ENCODE data around the gene CELSR1.

The CELSR1 gene

DNA sequence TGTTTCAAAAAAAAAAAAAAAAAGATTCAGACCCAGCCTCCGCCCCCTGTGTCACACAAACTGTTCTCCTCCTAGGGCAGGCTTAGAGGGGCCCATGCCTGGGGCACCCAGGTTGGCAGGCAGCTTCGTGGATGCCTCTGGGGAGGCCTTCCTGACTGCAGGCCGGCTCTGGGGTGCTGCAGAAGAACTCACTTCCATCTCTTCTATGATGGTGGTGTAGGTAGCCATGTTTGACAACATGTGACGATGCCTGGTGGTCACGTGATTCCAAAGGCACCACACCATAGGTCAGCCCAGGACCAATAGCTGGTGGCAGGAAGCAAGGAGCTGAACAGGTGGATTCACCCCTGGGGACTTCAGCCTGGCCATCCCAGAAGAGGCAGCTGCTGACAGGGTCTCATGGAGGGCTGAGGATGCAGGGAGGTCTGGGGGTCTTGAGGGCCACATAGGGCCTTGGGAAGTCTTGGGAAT, 24.1 kb upstream of the CELSR1 start:
- Histone ChIP-seq H3K9me3 (ENCODE audit: control insufficient read depth, low read length) (peaks cover 9% of the 10 kb centered on the region), H3K4me3 (ENCODE audit: low read length) (no peak overlapping the region), H3K36me3 (ENCODE audit: control insufficient read depth, insufficient read depth, low read length, severe bottlenecking) (no peaks in the 10 kb centered on the region), H3K27me3 (replicated peaks; ENCODE audit: control insufficient read depth, insufficient read depth, low read length) (peaks cover 6% of the 10 kb centered on the region), H3K4me1 (ENCODE audit: control insufficient read depth, insufficient read depth, low read length) (peaks cover 9% of the 10 kb centered on the region), H3K9ac (ENCODE audit: low read length) (no peak overlapping the region)
- no peak for DNase-seq (ENCODE audit: low read depth)

DNA sequence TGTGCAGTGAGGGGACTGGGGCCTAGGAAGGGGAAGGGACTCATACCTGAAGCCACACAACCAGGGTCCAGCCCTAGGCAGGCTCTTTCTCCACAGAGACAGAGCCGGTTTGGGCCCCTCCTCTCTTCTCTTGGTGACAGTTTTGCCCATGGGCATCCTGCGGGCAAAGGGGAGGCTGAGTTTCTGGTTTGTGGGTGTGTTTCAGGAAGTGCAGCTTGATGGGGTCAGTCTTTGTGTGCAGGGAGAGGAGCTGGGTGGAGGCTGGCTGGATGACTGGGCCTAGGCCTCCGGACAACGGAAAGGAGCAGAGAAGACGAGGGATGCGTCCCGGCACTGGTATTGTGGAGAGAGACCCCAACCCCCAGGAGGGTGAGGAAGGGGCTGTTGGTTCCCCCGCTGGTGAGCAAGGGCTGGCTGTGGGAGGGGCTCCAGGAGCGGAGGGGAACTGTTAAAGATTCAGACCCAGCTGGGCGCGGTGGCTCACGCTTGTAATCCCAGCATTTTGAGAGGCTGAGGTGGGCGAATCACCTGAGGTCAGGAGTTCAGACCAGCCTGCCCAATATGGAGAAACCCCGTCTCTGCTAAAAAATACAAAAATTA, 23.4 kb upstream of the CELSR1 start:
- peaks cover 6% of the 10 kb centered on the region for H3K27me3 ChIP-seq (replicated peaks; ENCODE audit: control insufficient read depth, insufficient read depth, low read length)

DNA sequence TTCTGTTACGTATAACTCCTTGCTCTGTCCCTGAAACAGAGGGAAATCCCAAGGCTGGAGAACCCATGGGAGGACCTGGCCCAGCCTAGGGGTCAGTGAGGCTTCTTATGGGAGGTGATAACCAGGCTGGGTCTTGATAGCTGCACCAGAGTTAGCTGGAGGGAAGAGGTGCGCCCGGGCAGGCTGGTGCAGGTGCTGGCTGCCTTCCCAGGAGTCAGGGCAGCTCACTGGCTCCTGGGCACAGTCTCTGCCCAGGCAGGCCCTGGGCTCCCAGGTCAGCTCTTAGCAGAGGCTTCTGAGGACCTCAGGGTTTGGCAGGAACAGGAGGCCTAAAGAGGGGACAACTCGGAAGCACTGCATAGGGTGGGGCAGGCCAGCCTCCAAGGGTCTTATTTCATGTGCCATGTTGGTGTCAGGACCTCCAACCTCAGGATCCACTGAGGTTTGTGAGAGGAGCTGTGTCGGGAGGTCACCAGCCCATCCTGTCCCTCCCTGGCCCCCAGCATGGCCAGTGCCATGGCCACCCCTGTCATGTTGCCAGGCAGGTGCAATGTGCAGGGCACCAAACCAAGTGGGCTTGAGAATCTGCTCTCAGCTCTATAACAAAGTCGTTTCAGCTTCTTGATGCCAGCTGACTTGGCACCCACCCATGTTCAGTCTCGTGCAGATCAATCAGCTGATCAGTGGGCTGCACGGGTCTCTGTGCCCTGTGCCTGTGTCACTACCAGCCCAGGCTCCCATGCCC, 20.5 kb upstream of the CELSR1 start:
- no peak for DNase-seq (ENCODE audit: low read depth)
- Histone ChIP-seq H3K9ac (ENCODE audit: low read length) (no peak overlapping the region), H3K36me3 (ENCODE audit: control insufficient read depth, insufficient read depth, low read length, severe bottlenecking) (no peaks in the 10 kb centered on the region), H3K27me3 (replicated peaks; ENCODE audit: control insufficient read depth, insufficient read depth, low read length) (peaks cover 6% of the 10 kb centered on the region), H3K4me1 (ENCODE audit: control insufficient read depth, insufficient read depth, low read length) (no peaks in the 10 kb centered on the region), H3K4me3 (ENCODE audit: low read length) (no peak overlapping the region), H3K9me3 (ENCODE audit: control insufficient read depth, low read length) (peaks cover 13% of the 10 kb centered on the region)

More for the DNA sequence above, 23.4 kb upstream of the CELSR1 start:
- no peak overlapping the region for H3K4me3 ChIP-seq (ENCODE audit: low read length)
- H3K9me3 ChIP-seq (ENCODE audit: control insufficient read depth, low read length) = peaks cover 9% of the 10 kb centered on the region
- H3K4me1 ChIP-seq (ENCODE audit: control insufficient read depth, insufficient read depth, low read length) = peaks cover 9% of the 10 kb centered on the region
- no peaks in the 10 kb centered on the region for H3K36me3 ChIP-seq (ENCODE audit: control insufficient read depth, insufficient read depth, low read length, severe bottlenecking)
- H3K9ac ChIP-seq (ENCODE audit: low read length) = no peak overlapping the region
- no peak for DNase-seq (ENCODE audit: low read depth)

DNA sequence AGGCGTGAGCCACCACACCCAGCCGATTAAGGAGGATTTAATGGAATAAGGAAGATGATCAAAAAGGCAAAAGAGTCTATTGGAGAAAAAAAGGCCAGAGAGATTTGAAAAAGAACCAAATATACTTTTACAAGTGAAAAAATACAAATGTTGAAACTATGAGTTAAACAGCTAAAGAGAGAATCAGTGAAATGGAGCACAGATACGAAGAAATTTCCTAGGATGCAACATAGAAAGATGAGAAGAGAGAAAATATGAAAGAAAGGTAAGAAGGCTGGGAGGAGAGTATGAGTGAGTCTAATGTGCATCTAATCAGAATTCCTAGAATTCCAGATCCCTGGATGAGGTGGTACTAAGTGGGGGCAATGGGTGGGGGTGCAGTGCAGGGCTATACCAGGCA, 19.4 kb upstream of the CELSR1 start:
- Histone ChIP-seq H3K9me3 (ENCODE audit: control insufficient read depth, low read length) (peaks cover 22% of the 10 kb centered on the region), H3K4me3 (ENCODE audit: low read length) (no peak overlapping the region), H3K4me1 (ENCODE audit: control insufficient read depth, insufficient read depth, low read length) (no peaks in the 10 kb centered on the region), H3K36me3 (ENCODE audit: control insufficient read depth, insufficient read depth, low read length, severe bottlenecking) (no peaks in the 10 kb centered on the region), H3K9ac (ENCODE audit: low read length) (no peak overlapping the region), H3K27me3 (replicated peaks; ENCODE audit: control insufficient read depth, insufficient read depth, low read length) (peaks cover 6% of the 10 kb centered on the region)
- no peak for DNase-seq (ENCODE audit: low read depth)

DNA sequence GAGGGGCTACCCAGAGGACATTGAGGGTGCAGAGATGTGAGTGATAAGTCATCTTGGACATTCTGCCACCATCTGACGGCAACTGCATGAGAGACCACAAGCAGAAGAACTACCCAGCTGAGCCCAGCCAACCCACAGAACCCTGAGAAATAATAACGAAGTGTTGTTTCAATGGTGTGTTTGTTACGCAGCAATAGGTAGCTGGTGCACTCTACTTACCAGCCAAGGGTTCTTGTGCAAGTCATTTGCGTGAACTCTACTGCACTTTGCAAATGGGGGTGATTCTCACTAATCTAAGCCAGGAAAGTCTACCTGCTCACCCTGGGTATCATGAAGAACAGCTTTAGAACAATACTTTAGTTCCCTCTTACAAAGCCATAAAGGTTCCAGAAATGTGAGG, 15.8 kb upstream of the CELSR1 start:
- DNase-seq (ENCODE audit: low read depth) = no peak
- Histone ChIP-seq H3K27me3 (replicated peaks; ENCODE audit: control insufficient read depth, insufficient read depth, low read length) (peaks cover 6% of the 10 kb centered on the region), H3K9me3 (ENCODE audit: control insufficient read depth, low read length) (peaks cover 22% of the 10 kb centered on the region), H3K9ac (ENCODE audit: low read length) (no peak overlapping the region), H3K4me3 (ENCODE audit: low read length) (no peak overlapping the region), H3K4me1 (ENCODE audit: control insufficient read depth, insufficient read depth, low read length) (peaks cover 14% of the 10 kb centered on the region), H3K36me3 (ENCODE audit: control insufficient read depth, insufficient read depth, low read length, severe bottlenecking) (no peaks in the 10 kb centered on the region)

GRCh38 chr22:46551996-46552395, 14.6 kb upstream of the CELSR1 start:
- no peak overlapping the region for H3K4me3 ChIP-seq (ENCODE audit: low read length)
- no peak overlapping the region for H3K9ac ChIP-seq (ENCODE audit: low read length)
- H3K27me3 ChIP-seq (replicated peaks; ENCODE audit: control insufficient read depth, insufficient read depth, low read length) = no peaks in the 10 kb centered on the region
- H3K36me3 ChIP-seq (ENCODE audit: control insufficient read depth, insufficient read depth, low read length, severe bottlenecking) = no peaks in the 10 kb centered on the region
- H3K4me1 ChIP-seq (ENCODE audit: control insufficient read depth, insufficient read depth, low read length) = peaks cover 25% of the 10 kb centered on the region
- H3K9me3 ChIP-seq (ENCODE audit: control insufficient read depth, low read length) = peaks cover 18% of the 10 kb centered on the region
- no peak for DNase-seq (ENCODE audit: low read depth)

GRCh38 chr22:46551321-46551720, 13.9 kb upstream of the CELSR1 start:
- Histone ChIP-seq H3K27me3 (replicated peaks; ENCODE audit: control insufficient read depth, insufficient read depth, low read length) (no peaks in the 10 kb centered on the region), H3K9ac (ENCODE audit: low read length) (no peak overlapping the region), H3K4me1 (ENCODE audit: control insufficient read depth, insufficient read depth, low read length) (peaks cover 32% of the 10 kb centered on the region), H3K4me3 (ENCODE audit: low read length) (no peak overlapping the region), H3K9me3 (ENCODE audit: control insufficient read depth, low read length) (peaks cover 13% of the 10 kb centered on the region), H3K36me3 (ENCODE audit: control insufficient read depth, insufficient read depth, low read length, severe bottlenecking) (no peaks in the 10 kb centered on the region)
- DNase-seq (ENCODE audit: low read depth) = no peak

GRCh38 chr22:46549971-46550641, 12.7 kb upstream of the CELSR1 start:
- no peaks in the 10 kb centered on the region for H3K27me3 ChIP-seq (replicated peaks; ENCODE audit: control insufficient read depth, insufficient read depth, low read length)
- peaks cover 13% of the 10 kb centered on the region for H3K9me3 ChIP-seq (ENCODE audit: control insufficient read depth, low read length)
- H3K9ac ChIP-seq (ENCODE audit: low read length) = no peak overlapping the region
- peaks cover 37% of the 10 kb centered on the region for H3K4me1 ChIP-seq (ENCODE audit: control insufficient read depth, insufficient read depth, low read length)
- no peaks in the 10 kb centered on the region for H3K36me3 ChIP-seq (ENCODE audit: control insufficient read depth, insufficient read depth, low read length, severe bottlenecking)
- DNase-seq (ENCODE audit: low read depth) = no peak
- H3K4me3 ChIP-seq (ENCODE audit: low read length) = no peak overlapping the region

- no peak for DNase-seq (ENCODE audit: low read depth)
- H3K4me1 ChIP-seq (ENCODE audit: control insufficient read depth, insufficient read depth, low read length) = peaks cover 41% of the 10 kb centered on the region
- H3K4me3 ChIP-seq (ENCODE audit: low read length) = no peak overlapping the region
- H3K9me3 ChIP-seq (ENCODE audit: control insufficient read depth, low read length) = peaks cover 13% of the 10 kb centered on the region
- H3K27me3 ChIP-seq (replicated peaks; ENCODE audit: control insufficient read depth, insufficient read depth, low read length) = no peaks in the 10 kb centered on the region
- no peak overlapping the region for H3K9ac ChIP-seq (ENCODE audit: low read length)
- H3K36me3 ChIP-seq (ENCODE audit: control insufficient read depth, insufficient read depth, low read length, severe bottlenecking) = no peaks in the 10 kb centered on the region
Observed at GRCh38 chr22:46549563-46549840, 12.1 kb upstream of the CELSR1 start.

GRCh38 chr22:46547883-46548244, 10.4 kb upstream of the CELSR1 start:
- Histone ChIP-seq H3K36me3 (ENCODE audit: control insufficient read depth, insufficient read depth, low read length, severe bottlenecking) (no peaks in the 10 kb centered on the region), H3K9ac (ENCODE audit: low read length) (peak overlapping the region; percentile 77), H3K27me3 (replicated peaks; ENCODE audit: control insufficient read depth, insufficient read depth, low read length) (no peaks in the 10 kb centered on the region), H3K9me3 (ENCODE audit: control insufficient read depth, low read length) (peaks cover 8% of the 10 kb centered on the region), H3K4me1 (ENCODE audit: control insufficient read depth, insufficient read depth, low read length) (peaks cover 41% of the 10 kb centered on the region), H3K4me3 (ENCODE audit: low read length) (peak overlapping the region; percentile 53)
- peak; percentile 69 for DNase-seq (ENCODE audit: low read depth)

- peaks cover 41% of the 10 kb centered on the region for H3K4me1 ChIP-seq (ENCODE audit: control insufficient read depth, insufficient read depth, low read length)
- peak overlapping the region; percentile 77 for H3K9ac ChIP-seq (ENCODE audit: low read length)
- H3K9me3 ChIP-seq (ENCODE audit: control insufficient read depth, low read length) = peaks cover 3% of the 10 kb centered on the region
- no peaks in the 10 kb centered on the region for H3K36me3 ChIP-seq (ENCODE audit: control insufficient read depth, insufficient read depth, low read length, severe bottlenecking)
- no peaks in the 10 kb centered on the region for H3K27me3 ChIP-seq (replicated peaks; ENCODE audit: control insufficient read depth, insufficient read depth, low read length)
- peak overlapping the region; percentile 53 for H3K4me3 ChIP-seq (ENCODE audit: low read length)
- peak; percentile 80 for DNase-seq (ENCODE audit: low read depth)
Observed at GRCh38 chr22:46547179-46547882, 9.9 kb upstream of the CELSR1 start.
